ENCODE data around the gene SMYD3.

- TF ChIP-seq, protein P1, sequence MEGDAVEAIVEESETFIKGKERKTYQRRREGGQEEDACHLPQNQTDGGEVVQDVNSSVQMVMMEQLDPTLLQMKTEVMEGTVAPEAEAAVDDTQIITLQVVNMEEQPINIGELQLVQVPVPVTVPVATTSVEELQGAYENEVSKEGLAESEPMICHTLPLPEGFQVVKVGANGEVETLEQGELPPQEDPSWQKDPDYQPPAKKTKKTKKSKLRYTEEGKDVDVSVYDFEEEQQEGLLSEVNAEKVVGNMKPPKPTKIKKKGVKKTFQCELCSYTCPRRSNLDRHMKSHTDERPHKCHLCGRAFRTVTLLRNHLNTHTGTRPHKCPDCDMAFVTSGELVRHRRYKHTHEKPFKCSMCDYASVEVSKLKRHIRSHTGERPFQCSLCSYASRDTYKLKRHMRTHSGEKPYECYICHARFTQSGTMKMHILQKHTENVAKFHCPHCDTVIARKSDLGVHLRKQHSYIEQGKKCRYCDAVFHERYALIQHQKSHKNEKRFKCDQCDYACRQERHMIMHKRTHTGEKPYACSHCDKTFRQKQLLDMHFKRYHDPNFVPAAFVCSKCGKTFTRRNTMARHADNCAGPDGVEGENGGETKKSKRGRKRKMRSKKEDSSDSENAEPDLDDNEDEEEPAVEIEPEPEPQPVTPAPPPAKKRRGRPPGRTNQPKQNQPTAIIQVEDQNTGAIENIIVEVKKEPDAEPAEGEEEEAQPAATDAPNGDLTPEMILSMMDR (conservative IDR thresholded peaks at IDR 0.05; ENCODE audit: low read depth, low read length), result no peak
- no peak for TF ChIP-seq POLR2A (IDR thresholded peaks at IDR 0.05; ENCODE audit: low read depth, low read length)
- TF ChIP-seq CHD1 (IDR thresholded peaks at IDR 0.05; ENCODE audit: low read depth, low read length), result no peak
- no peak for TF ChIP-seq CEBPB (IDR thresholded peaks at IDR 0.05; ENCODE audit: low read depth, low read length)
- no peak for TF ChIP-seq RCOR1 (IDR thresholded peaks at IDR 0.05; ENCODE audit: insufficient replicate concordance, low read length)
- TF ChIP-seq RFX5 (IDR thresholded peaks at IDR 0.05; ENCODE audit: low read depth, low read length), result no peak
- TF ChIP-seq, protein P2, sequence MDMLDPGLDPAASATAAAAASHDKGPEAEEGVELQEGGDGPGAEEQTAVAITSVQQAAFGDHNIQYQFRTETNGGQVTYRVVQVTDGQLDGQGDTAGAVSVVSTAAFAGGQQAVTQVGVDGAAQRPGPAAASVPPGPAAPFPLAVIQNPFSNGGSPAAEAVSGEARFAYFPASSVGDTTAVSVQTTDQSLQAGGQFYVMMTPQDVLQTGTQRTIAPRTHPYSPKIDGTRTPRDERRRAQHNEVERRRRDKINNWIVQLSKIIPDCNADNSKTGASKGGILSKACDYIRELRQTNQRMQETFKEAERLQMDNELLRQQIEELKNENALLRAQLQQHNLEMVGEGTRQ (IDR thresholded peaks at IDR 0.05; ENCODE audit: low read depth, low read length), result no peak
Measured at GRCh38 chr1:246491551-246492053, 15.5 kb downstream of the SMYD3 start.
